OCI-LY7 (cell line): Measurements from ENCODE around the gene IRF3. TPM values are rescaled to one million over a fixed set of nuclear protein-coding genes. Genes with fewer than 3 reads are reported as not detected.

Experiments used
- BruUV-seq: library from RNA; stranded (reverse); fragments of 400-500 nt; replicated peaks from 2 replicates; lab custom pipeline; 2021; lab: Mats Ljungman, UMichigan
- CTCF ChIA-PET: fragments of 300-600 bp; sonication (Branson Sonifier 250); formaldehyde crosslinking; loops from one replicate; lab custom pipeline; 2022; ENCODE audit warnings: antibody characterized with exemption; ENCODE audit not compliant: unreplicated experiment; lab: Charles Lee
- POLR2A ChIA-PET: fragments of 300-600 bp; sonication (Branson Sonifier 250); formaldehyde crosslinking; loops from one replicate; lab custom pipeline; 2022; ENCODE audit warnings: antibody characterized with exemption; lab: Charles Lee
- DNase-seq: peaks from one replicate; pipeline ENCODE4 v3.0.0-alpha.2; 2015; ENCODE audit warnings: low spot score
- H2AFZ ChIP-seq: fragments of 200-600 bp; sonication (generic), shearing (Covaris generic); 2 replicates; pipeline ENCODE4 v1.6.1; 2014; ENCODE audit warnings: mild to moderate bottlenecking, antibody characterized with exemption, low read length, moderate library complexity
- H3K27ac ChIP-seq: fragments of 200-600 bp; sonication (generic); 2 replicates; pipeline ENCODE4 v1.5.1; 2014; ENCODE audit warnings: mixed run types, low read depth, mild to moderate bottlenecking, moderate library complexity, low read length, inconsistent platforms; ENCODE audit not compliant: poor library complexity, severe bottlenecking
- H3K36me3 ChIP-seq: fragments of 200-600 bp; sonication (generic); 2 replicates; pipeline ENCODE4 v1.6.1; 2014; ENCODE audit warnings: mild to moderate bottlenecking, antibody characterized with exemption, low read length, moderate library complexity, mixed read lengths; ENCODE audit not compliant: insufficient read depth
- H3K4me1 ChIP-seq: fragments of 200-600 bp; sonication (generic); 2 replicates; pipeline ENCODE4 v1.5.1; 2014; ENCODE audit warnings: mild to moderate bottlenecking, low read length; ENCODE audit not compliant: insufficient read depth, poor library complexity, severe bottlenecking
- H3K4me2 ChIP-seq: fragments of 200-600 bp; sonication (generic); 2 replicates; pipeline ENCODE4 v1.6.1; 2014; ENCODE audit warnings: mild to moderate bottlenecking, low read length
- H3K4me3 ChIP-seq: fragments of 200-600 bp; sonication (generic); 2 replicates; pipeline ENCODE4 v1.5.1; 2014; ENCODE audit warnings: mild to moderate bottlenecking, low read depth, low read length; ENCODE audit not compliant: poor library complexity, severe bottlenecking
- H3K79me2 ChIP-seq: fragments of 200-600 bp; sonication (generic); 2 replicates; pipeline ENCODE4 v1.6.1; 2016; ENCODE audit warnings: low read depth, mild to moderate bottlenecking, low read length, moderate library complexity, mixed read lengths; ENCODE audit not compliant: insufficient read depth
- H3K9me2 ChIP-seq: fragments of 200-600 bp; sonication (generic); 2 replicates; pipeline ENCODE4 v1.6.1; 2016; ENCODE audit warnings: mild to moderate bottlenecking, low read length, mixed read lengths; ENCODE audit not compliant: insufficient read depth
- H3K9me3 ChIP-seq: fragments of 200-600 bp; sonication (generic); 2 replicates; pipeline ENCODE4 v1.6.1; 2014; ENCODE audit warnings: mild to moderate bottlenecking, mixed run types, low read length, mixed read lengths
- H4K20me1 ChIP-seq: fragments of 200-600 bp; sonication (generic); 2 replicates; pipeline ENCODE4 v1.6.1; 2014; ENCODE audit warnings: mild to moderate bottlenecking, antibody characterized with exemption, low read length, moderate library complexity, mixed read lengths; ENCODE audit not compliant: insufficient read depth
- CTCF ChIP-seq: fragments of 200-600 bp; sonication (generic); conservative IDR thresholded peaks from 2 replicates; pipeline ENCODE4 v1.5.1; 2014; ENCODE audit warnings: mild to moderate bottlenecking, antibody characterized with exemption, low read length, moderate library complexity, mixed read lengths
- EZH2phosphoT487 ChIP-seq: fragments of 200-600 bp; sonication (generic); IDR thresholded peaks from 2 replicates; pipeline ENCODE4 v1.6.1; 2018; ENCODE audit warnings: low read depth, borderline replicate concordance, mild to moderate bottlenecking, mixed run types, antibody characterized with exemption, low read length, moderate library complexity, mixed read lengths
- intact Hi-C: fragments of 100-400 bp; cut with micrococcal nuclease; formaldehyde crosslinking; loops from one replicate; pipeline ENCODE4 v1.10.0; 2022; ENCODE audit not compliant: unreplicated experiment
- total RNA-seq, 2 experiments: library from RNA; depleted of rRNA in 1 of 2; stranded (reverse); fragments of >200 nt in 1 of 2; shearing (Covaris generic) in 1 of 2; gene quantifications; 2 replicates each; pipeline ENCODE4 v1.2.3, GENCODE V29; 2014 to 2022

The IRF3 gene
- total RNA-seq, 2 experiments from 2014 or later: 96.6 to 116 TPM

- ChIA-PET CTCF (no interaction called here), POLR2A (interaction anchor here (0.7 kb wide), 1 partner anchor 10 kb away, joined by 5 read pairs; no protein-coding TSS in a partner anchor)
- BruUV-seq: no TSS peak
- Histone ChIP-seq H2AFZ (no peak overlapping the region), H3K4me1 (peaks cover 5% of the 10 kb centered on the region), H3K27ac (no peak overlapping the region), H4K20me1 (no peaks in the 10 kb centered on the region), H3K9me3 (no peaks in the 10 kb centered on the region), H3K9me2 (no peaks in the 10 kb centered on the region), H3K79me2 (no peaks in the 10 kb centered on the region), H3K4me2 (no peak overlapping the region), H3K36me3 (peaks cover 82% of the 10 kb centered on the region), H3K4me3 (no peak overlapping the region)
- intact Hi-C loops: no loop called here
- no peak for TF ChIP-seq CTCF
- no peak for TF ChIP-seq EZH2phosphoT487
- no peak for DNase-seq
Measured at GRCh38 chr19:49687566-49688316, 22.1 kb upstream of the IRF3 start.

- TF ChIP-seq EZH2phosphoT487 (no peak), CTCF (no peak)
- Histone ChIP-seq H3K9me3 (no peaks in the 10 kb centered on the region), H3K4me3 (no peak overlapping the region), H3K27ac (no peak overlapping the region), H2AFZ (no peak overlapping the region), H4K20me1 (0 out of 2 replicates have a peak, but pooled peaks cover 3% of the 10 kb centered on the region), H3K36me3 (peaks cover 88% of the 10 kb centered on the region), H3K4me2 (no peak overlapping the region), H3K79me2 (peaks cover 5% of the 10 kb centered on the region; the same call in 1 of the 2 replicates), H3K4me1 (peaks cover 2% of the 10 kb centered on the region), H3K9me2 (no peaks in the 10 kb centered on the region)
- intact Hi-C loops: no loop called here
- no peak for DNase-seq
- no TSS peak for BruUV-seq
- CTCF ChIA-PET: interaction anchor here (0.7 kb wide), 1 partner anchor 1391 kb away, joined by 3 read pairs; no protein-coding TSS in a partner anchor
- POLR2A ChIA-PET: interaction anchor here (0.7 kb wide), 1 partner anchor 10 kb away, joined by 5 read pairs; no protein-coding TSS in a partner anchor
Measured at GRCh38 chr19:49687150-49687549, 21.5 kb upstream of the IRF3 start.
